Measurements from ENCODE around the gene MBP.
A peak's percentile ranks its signal among the peaks of the same experiment; 100 is the strongest.

MBP gene

DNA sequence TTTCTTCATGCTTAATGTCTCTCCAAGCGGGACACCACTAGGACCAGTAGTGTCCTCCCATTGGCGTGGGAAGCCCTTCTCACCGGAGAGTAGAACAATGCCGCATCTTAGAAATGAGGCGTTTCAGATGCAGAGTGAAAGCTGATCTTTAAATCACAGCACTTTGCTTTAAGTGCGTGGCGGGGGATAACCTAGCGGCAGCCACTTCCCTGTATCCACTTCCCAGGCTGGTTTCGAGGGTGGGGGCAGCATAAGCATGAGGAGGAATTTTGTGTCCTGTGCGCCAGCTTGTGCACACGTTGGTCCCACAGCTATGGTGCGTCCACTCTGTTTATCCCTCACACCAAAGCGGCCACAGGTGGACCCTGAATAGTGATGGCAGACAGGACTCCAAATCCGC lies 63.1 kb downstream of the MBP start (continued):
- TF ChIP-seq, protein P1, sequence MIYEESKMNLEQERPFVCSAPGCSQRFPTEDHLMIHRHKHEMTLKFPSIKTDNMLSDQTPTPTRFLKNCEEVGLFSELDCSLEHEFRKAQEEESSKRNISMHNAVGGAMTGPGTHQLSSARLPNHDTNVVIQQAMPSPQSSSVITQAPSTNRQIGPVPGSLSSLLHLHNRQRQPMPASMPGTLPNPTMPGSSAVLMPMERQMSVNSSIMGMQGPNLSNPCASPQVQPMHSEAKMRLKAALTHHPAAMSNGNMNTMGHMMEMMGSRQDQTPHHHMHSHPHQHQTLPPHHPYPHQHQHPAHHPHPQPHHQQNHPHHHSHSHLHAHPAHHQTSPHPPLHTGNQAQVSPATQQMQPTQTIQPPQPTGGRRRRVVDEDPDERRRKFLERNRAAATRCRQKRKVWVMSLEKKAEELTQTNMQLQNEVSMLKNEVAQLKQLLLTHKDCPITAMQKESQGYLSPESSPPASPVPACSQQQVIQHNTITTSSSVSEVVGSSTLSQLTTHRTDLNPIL (CRISPR knock-in tag; IDR thresholded peaks at IDR 0.05; ENCODE audit: low read depth) = no peak
- TF ChIP-seq ZNF565 (CRISPR knock-in tag; conservative IDR thresholded peaks at IDR 0.05; ENCODE audit: low read depth) (no peak), ESRRG (CRISPR knock-in tag; IDR thresholded peaks at IDR 0.05) (no peak), ARNTL (CRISPR knock-in tag; IDR thresholded peaks at IDR 0.05; ENCODE audit: borderline replicate concordance, low read depth) (no peak)

DNA sequence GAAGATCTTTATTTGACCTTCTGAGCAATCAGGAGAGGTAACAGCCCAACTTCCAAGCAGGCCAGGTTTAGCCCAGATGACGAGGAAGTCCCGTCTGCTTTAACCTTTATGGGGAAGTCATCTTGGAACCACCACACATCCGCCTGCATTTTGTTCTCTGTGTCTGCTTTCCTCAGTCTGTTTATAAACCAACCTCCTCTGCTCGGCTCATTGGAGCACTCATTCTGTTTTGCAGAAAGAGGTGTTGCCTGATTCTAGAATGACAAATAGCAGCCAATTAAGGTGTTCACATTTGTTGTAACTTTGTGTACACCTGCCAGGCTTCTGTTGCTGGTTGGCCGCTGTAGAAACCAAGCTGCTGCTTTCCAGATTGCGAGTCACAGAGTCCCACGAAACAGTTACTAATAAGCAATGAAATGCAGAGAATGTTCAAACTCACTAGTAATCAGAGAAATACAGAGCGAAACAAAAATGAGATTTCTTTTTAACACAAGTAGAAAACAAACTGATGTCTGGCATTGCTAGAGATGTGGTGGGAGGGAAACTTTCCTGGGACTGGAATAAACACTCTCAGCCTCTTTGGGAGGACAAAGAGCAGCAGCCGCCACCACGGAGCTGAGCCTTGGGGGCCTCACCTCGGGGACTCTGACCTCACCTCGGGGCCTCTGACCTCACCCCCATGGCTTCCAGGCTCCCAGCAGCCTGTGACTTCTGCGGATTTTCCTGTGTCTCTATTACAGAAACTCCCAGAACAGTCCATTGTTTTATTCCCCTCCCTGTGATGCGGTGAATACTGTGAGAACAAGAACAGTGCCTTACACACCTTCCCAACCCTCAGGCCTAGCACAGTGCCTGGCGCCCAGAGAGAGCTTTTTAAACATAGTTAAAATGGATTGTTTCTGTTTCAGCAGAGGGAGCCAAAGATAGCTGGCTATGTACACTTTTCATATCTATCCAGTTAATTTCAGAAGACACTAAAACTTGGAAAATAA lies 64.0 kb downstream of the MBP start:
- ATAC-seq = peak; percentile 17; the same call in 2 of the 3 replicates
- TF ChIP-seq ZC3H10 (CRISPR knock-in tag; IDR thresholded peaks at IDR 0.05) = no peak

DNA sequence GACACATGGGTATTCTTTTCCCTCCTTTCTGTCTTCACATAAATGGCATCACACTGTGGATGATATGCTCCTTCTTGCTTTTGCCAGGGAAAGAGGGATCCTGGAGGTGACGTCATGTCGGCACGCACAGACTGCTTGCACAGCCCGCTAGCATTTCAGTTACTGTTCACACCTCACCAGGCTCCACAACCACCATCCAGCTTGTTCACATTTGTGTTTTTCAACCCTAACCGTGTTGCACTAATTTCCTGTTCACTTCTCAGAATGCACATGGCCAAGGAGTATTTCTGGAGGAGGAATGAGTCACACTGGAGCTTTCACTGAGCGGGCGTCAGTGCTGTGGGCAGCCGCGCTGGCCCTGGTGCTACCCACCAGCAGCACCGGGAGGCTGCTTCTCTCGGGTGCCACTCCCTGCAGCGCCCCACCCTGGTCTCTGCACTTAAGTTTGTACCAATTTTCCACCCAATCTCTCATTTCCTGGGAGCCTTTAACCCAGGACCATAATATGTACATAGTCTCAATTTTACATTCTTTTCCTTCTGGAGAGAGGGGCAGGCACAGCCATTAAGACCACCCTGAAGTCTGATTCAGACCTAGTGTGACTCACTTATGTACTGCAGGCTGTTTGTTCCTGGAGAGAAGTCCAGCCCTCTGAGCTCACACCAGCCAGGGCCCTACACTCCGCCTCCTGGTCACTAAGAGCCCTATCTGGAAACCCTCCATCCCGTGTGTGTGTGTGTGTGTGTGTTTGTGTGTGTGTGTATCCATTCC lies 65.1 kb downstream of the MBP start:
- ATAC-seq = peak; percentile 88
- TF ChIP-seq ESRRG (CRISPR knock-in tag; IDR thresholded peaks at IDR 0.05) (no peak), ISL1 (CRISPR knock-in tag; IDR thresholded peaks at IDR 0.05) (peak; percentile 22; the same call in 1 of the 2 replicates)

DNA sequence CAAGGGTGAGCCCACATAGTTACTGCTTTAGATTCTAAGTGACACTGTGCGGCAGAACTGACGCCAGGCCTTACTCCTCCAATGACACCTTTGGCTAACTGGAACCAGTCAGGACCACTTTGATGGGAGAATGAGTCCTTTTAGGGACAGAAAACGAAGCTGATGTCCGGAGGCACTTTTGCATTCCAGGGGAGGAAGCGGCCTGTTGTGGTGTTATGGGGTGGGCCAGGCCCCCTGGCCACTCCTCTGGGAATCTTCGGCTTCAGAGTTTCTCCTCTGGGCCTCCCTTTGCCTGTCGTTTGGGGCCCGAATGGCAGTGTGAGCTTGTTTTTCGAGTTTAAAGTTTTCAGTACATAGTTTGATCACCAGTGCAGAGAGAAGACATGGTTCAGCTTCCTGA lies 65.9 kb downstream of the MBP start:
- TF ChIP-seq ESRRG (CRISPR knock-in tag; IDR thresholded peaks at IDR 0.05) (no peak), TCF4 (CRISPR knock-in tag; IDR thresholded peaks at IDR 0.05; ENCODE audit: borderline replicate concordance) (no peak), ZNF565 (CRISPR knock-in tag; conservative IDR thresholded peaks at IDR 0.05; ENCODE audit: low read depth) (no peak), OSR1 (CRISPR knock-in tag; IDR thresholded peaks at IDR 0.05) (no peak), ZFP30 (CRISPR knock-in tag; IDR thresholded peaks at IDR 0.05) (no peak), ZFP3 (CRISPR knock-in tag; IDR thresholded peaks at IDR 0.05) (no peak), ARNTL (CRISPR knock-in tag; IDR thresholded peaks at IDR 0.05; ENCODE audit: borderline replicate concordance, low read depth) (no peak), PPARA (CRISPR knock-in tag; IDR thresholded peaks at IDR 0.05; ENCODE audit: borderline replicate concordance) (no peak)
- TF ChIP-seq, protein P2, sequence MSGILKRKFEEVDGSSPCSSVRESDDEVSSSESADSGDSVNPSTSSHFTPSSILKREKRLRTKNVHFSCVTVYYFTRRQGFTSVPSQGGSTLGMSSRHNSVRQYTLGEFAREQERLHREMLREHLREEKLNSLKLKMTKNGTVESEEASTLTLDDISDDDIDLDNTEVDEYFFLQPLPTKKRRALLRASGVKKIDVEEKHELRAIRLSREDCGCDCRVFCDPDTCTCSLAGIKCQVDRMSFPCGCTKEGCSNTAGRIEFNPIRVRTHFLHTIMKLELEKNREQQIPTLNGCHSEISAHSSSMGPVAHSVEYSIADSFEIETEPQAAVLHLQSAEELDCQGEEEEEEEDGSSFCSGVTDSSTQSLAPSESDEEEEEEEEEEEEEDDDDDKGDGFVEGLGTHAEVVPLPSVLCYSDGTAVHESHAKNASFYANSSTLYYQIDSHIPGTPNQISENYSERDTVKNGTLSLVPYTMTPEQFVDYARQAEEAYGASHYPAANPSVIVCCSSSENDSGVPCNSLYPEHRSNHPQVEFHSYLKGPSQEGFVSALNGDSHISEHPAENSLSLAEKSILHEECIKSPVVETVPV (CRISPR knock-in tag; IDR thresholded peaks at IDR 0.05) = no peak
- TF ChIP-seq, protein P3, sequence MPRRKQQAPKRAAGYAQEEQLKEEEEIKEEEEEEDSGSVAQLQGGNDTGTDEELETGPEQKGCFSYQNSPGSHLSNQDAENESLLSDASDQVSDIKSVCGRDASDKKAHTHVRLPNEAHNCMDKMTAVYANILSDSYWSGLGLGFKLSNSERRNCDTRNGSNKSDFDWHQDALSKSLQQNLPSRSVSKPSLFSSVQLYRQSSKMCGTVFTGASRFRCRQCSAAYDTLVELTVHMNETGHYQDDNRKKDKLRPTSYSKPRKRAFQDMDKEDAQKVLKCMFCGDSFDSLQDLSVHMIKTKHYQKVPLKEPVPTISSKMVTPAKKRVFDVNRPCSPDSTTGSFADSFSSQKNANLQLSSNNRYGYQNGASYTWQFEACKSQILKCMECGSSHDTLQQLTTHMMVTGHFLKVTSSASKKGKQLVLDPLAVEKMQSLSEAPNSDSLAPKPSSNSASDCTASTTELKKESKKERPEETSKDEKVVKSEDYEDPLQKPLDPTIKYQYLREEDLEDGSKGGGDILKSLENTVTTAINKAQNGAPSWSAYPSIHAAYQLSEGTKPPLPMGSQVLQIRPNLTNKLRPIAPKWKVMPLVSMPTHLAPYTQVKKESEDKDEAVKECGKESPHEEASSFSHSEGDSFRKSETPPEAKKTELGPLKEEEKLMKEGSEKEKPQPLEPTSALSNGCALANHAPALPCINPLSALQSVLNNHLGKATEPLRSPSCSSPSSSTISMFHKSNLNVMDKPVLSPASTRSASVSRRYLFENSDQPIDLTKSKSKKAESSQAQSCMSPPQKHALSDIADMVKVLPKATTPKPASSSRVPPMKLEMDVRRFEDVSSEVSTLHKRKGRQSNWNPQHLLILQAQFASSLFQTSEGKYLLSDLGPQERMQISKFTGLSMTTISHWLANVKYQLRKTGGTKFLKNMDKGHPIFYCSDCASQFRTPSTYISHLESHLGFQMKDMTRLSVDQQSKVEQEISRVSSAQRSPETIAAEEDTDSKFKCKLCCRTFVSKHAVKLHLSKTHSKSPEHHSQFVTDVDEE (CRISPR knock-in tag; IDR thresholded peaks at IDR 0.05) = no peak
- TF ChIP-seq, protein P4, sequence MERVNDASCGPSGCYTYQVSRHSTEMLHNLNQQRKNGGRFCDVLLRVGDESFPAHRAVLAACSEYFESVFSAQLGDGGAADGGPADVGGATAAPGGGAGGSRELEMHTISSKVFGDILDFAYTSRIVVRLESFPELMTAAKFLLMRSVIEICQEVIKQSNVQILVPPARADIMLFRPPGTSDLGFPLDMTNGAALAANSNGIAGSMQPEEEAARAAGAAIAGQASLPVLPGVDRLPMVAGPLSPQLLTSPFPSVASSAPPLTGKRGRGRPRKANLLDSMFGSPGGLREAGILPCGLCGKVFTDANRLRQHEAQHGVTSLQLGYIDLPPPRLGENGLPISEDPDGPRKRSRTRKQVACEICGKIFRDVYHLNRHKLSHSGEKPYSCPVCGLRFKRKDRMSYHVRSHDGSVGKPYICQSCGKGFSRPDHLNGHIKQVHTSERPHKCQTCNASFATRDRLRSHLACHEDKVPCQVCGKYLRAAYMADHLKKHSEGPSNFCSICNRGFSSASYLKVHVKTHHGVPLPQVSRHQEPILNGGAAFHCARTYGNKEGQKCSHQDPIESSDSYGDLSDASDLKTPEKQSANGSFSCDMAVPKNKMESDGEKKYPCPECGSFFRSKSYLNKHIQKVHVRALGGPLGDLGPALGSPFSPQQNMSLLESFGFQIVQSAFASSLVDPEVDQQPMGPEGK (CRISPR knock-in tag; IDR thresholded peaks at IDR 0.05; ENCODE audit: borderline replicate concordance) = no peak
- ATAC-seq = no peak

DNA sequence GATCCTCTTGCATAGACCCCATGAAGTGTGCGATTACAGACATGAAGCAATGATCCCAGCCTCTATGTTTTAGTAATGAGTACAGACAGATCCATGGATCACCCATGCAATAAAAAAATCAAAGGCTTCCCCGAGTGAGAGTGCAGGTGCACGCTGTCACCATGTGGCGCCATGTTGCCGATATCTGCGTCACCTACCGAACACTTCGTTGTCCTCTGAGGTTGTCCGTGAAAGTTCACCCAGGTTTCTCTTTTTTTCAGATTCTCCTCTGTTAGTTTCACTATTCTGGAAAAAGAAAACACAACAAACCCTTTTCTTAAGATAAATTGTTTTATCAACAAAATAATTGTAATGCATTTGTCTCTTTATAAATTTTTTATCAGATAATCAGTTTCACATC lies 66.5 kb downstream of the MBP start:
- TF ChIP-seq ZFP3 (CRISPR knock-in tag; IDR thresholded peaks at IDR 0.05) (no peak), TOX (CRISPR knock-in tag; IDR thresholded peaks at IDR 0.05; ENCODE audit: borderline replicate concordance) (no peak), ISL1 (CRISPR knock-in tag; IDR thresholded peaks at IDR 0.05) (no peak), RARB (CRISPR knock-in tag; IDR thresholded peaks at IDR 0.05) (no peak), ARNTL (CRISPR knock-in tag; IDR thresholded peaks at IDR 0.05; ENCODE audit: borderline replicate concordance, low read depth) (no peak), ZNF8 (CRISPR knock-in tag; IDR thresholded peaks at IDR 0.05) (no peak), CSDC2 (CRISPR knock-in tag; IDR thresholded peaks at IDR 0.05) (no peak)
- TF ChIP-seq, protein P1 (CRISPR knock-in tag; IDR thresholded peaks at IDR 0.05; ENCODE audit: low read depth) = no peak
- ATAC-seq = no peak

Measured in SK-N-SH treated with all-trans-retinoic acid at 6 μM for 48 hours (cell line).